ENCODE measurements around the gene ERC2. TPM values are rescaled to one million over a fixed set of nuclear protein-coding genes. Genes with fewer than 3 reads are reported as not detected.

ERC2 gene
- total RNA-seq, 1 donor from 2014 or later = under 0.01 TPM

- FAIRE-seq = no peak
- Histone ChIP-seq H3K36me3 (ENCODE audit: control insufficient read depth, insufficient read depth, low read length) (no peaks in the 10 kb centered on the region), H3K27me3 (ENCODE audit: control insufficient read depth, insufficient read depth, low read length) (no peaks in the 10 kb centered on the region), H3K4me3 (ENCODE audit: low read depth, low read length) (no peak overlapping the region)
- DNase-seq (ENCODE audit: low read depth) = no peak
- TF ChIP-seq, protein P1, sequence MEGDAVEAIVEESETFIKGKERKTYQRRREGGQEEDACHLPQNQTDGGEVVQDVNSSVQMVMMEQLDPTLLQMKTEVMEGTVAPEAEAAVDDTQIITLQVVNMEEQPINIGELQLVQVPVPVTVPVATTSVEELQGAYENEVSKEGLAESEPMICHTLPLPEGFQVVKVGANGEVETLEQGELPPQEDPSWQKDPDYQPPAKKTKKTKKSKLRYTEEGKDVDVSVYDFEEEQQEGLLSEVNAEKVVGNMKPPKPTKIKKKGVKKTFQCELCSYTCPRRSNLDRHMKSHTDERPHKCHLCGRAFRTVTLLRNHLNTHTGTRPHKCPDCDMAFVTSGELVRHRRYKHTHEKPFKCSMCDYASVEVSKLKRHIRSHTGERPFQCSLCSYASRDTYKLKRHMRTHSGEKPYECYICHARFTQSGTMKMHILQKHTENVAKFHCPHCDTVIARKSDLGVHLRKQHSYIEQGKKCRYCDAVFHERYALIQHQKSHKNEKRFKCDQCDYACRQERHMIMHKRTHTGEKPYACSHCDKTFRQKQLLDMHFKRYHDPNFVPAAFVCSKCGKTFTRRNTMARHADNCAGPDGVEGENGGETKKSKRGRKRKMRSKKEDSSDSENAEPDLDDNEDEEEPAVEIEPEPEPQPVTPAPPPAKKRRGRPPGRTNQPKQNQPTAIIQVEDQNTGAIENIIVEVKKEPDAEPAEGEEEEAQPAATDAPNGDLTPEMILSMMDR (IDR thresholded peaks at IDR 0.05; ENCODE audit: insufficient read depth, low read length, severe bottlenecking) = no peak
Observed at GRCh38 chr3:55984626-55985025, 483.6 kb downstream of the ERC2 start.

DNA sequence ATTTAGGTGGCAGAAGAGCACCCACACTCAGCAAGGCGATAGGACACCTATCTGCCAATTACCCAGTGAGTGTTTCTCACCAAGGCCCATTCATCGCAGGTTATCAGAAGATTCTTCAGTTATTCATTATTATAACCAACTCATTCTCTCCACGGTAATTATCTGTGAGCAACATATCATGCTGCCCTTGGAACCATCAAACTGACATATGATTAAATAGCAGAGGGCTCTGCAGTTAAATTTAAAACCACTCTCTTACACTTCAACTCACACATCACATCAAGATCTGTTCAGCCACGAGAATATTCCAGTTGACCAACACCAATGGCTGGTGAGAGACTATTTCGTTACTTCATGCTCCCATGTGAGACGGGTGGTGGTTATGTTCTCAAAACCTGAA, 489.3 kb downstream of the ERC2 start:
- no peak for DNase-seq (ENCODE audit: low read depth)
- no peaks in the 10 kb centered on the region for H3K27me3 ChIP-seq (ENCODE audit: control insufficient read depth, insufficient read depth, low read length)
- no peak for FAIRE-seq
- TF ChIP-seq, protein P1 (IDR thresholded peaks at IDR 0.05; ENCODE audit: insufficient read depth, low read length, severe bottlenecking) = no peak
- H3K36me3 ChIP-seq (ENCODE audit: control insufficient read depth, insufficient read depth, low read length) = no peaks in the 10 kb centered on the region
- no peak overlapping the region for H3K4me3 ChIP-seq (ENCODE audit: low read depth, low read length)

DNA sequence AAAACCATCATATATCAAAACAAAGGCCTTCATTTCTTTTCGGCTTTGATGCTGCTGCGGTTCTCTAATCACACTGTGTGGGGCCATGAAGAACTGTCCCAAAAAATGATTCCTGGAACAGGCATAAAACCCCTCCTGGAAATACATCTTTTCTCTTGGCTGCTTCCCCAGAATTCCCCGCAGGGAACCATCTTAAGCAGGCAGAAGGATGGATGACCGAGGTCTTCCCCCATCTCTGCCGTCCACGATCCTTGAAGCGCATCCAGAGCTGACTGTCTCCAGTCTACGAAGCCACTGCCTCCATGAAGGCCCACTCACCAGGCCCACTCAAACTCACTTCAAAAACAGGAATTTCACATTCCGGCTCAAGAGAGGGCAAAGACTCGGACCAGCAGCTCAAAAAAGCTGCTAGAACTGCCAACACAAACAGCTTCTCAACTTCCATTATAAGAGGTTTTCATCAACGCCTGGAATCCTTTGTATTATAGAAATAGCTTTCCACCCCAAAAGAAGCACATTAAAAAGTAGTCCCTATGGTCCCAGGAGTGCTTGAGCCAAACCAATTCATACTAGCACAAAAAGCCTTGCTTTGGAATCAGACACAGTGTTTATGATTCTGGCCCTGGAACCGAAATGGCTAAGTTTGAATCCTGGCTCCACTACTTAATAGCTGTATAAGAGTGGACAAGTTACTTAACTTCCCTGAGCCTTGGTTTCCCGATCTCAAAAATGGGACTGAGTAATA, 493.7 kb downstream of the ERC2 start:
- FAIRE-seq = no peak
- no peak for DNase-seq (ENCODE audit: low read depth)
- H3K27me3 ChIP-seq (ENCODE audit: control insufficient read depth, insufficient read depth, low read length) = no peaks in the 10 kb centered on the region
- TF ChIP-seq, protein P1 (IDR thresholded peaks at IDR 0.05; ENCODE audit: insufficient read depth, low read length, severe bottlenecking) = no peak
- H3K4me3 ChIP-seq (ENCODE audit: low read depth, low read length) = no peak overlapping the region
- no peaks in the 10 kb centered on the region for H3K36me3 ChIP-seq (ENCODE audit: control insufficient read depth, insufficient read depth, low read length)

DNA sequence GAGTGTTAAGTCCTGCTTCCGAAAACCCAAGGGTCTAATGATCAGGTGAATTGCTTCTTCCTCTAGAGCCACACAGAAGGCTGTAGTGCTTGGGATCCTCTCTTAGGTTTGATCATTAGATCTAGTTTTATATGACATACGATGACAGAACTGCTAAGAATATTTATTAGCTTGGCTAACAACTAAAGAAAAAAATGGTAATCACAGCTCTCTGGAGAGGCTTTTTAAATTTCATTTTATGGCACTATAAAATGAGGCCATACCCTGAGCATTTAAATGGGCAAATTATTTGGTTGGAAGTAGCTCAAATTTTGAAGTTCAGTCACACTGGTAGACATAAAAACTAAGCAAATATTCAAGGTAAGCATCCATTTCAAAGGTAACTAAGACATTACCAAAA, 498.6 kb downstream of the ERC2 start:
- no peaks in the 10 kb centered on the region for H3K36me3 ChIP-seq (ENCODE audit: control insufficient read depth, insufficient read depth, low read length)
- H3K27me3 ChIP-seq (ENCODE audit: control insufficient read depth, insufficient read depth, low read length) = no peaks in the 10 kb centered on the region
- no peak for DNase-seq (ENCODE audit: low read depth)
- no peak for FAIRE-seq
- H3K4me3 ChIP-seq (ENCODE audit: low read depth, low read length) = no peak overlapping the region
- TF ChIP-seq, protein P1 (IDR thresholded peaks at IDR 0.05; ENCODE audit: insufficient read depth, low read length, severe bottlenecking) = no peak

- TF ChIP-seq, protein P1 (IDR thresholded peaks at IDR 0.05; ENCODE audit: insufficient read depth, low read length, severe bottlenecking) = no peak
- Histone ChIP-seq H3K4me3 (ENCODE audit: low read depth, low read length) (no peak overlapping the region), H3K36me3 (ENCODE audit: control insufficient read depth, insufficient read depth, low read length) (no peaks in the 10 kb centered on the region), H3K27me3 (ENCODE audit: control insufficient read depth, insufficient read depth, low read length) (no peaks in the 10 kb centered on the region)
- FAIRE-seq (no peak), DNase-seq (ENCODE audit: low read depth) (peak; percentile 35)
Observed at GRCh38 chr3:55968331-55968730, 499.9 kb downstream of the ERC2 start.

GRCh38 chr3:55966566-55966965, 501.7 kb downstream of the ERC2 start:
- no peak for FAIRE-seq
- Histone ChIP-seq H3K27me3 (ENCODE audit: control insufficient read depth, insufficient read depth, low read length) (no peaks in the 10 kb centered on the region), H3K4me3 (ENCODE audit: low read depth, low read length) (no peak overlapping the region), H3K36me3 (ENCODE audit: control insufficient read depth, insufficient read depth, low read length) (no peaks in the 10 kb centered on the region)
- TF ChIP-seq, protein P1 (IDR thresholded peaks at IDR 0.05; ENCODE audit: insufficient read depth, low read length, severe bottlenecking) = no peak
- DNase-seq (ENCODE audit: low read depth) = no peak
